Measurements from ENCODE around the gene SLC36A3.

Gene SLC36A3

GRCh38 chr5:151332857-151333256 lies 29.3 kb upstream of the SLC36A3 start:
- Histone ChIP-seq H3K9me3 (ENCODE audit: control insufficient read depth, insufficient read depth, low read length) (no peaks in the 10 kb centered on the region), H4K20me1 (ENCODE audit: control insufficient read depth, insufficient read depth, low read depth, low read length) (no peaks in the 10 kb centered on the region), H3K4me3 (ENCODE audit: low read length) (no peak overlapping the region), H3K27ac (ENCODE audit: low read depth, low read length) (no peak overlapping the region), H3K4me1 (ENCODE audit: control insufficient read depth, low read length) (no peaks in the 10 kb centered on the region), H3K9me2 (replicated peaks; ENCODE audit: control insufficient read depth, low read length) (no peaks in the 10 kb centered on the region), H3K27me3 (ENCODE audit: control insufficient read depth, low read length) (peaks cover 5% of the 10 kb centered on the region; the same call in 1 of the 2 replicates), H3K79me2 (ENCODE audit: control insufficient read depth, low read length) (no peaks in the 10 kb centered on the region), H3F3A (ENCODE audit: control insufficient read depth, insufficient read depth) (no peaks in the 10 kb centered on the region), H3K4me2 (ENCODE audit: low read length) (no peak overlapping the region), H3K36me3 (ENCODE audit: control insufficient read depth, low read length) (no peaks in the 10 kb centered on the region)
- TF ChIP-seq CTCF (IDR thresholded peaks at IDR 0.05; ENCODE audit: low read depth, low read length, poor library complexity, severe bottlenecking) (no peak), EZH2phosphoT487 (IDR thresholded peaks at IDR 0.05; ENCODE audit: borderline replicate concordance, low read length) (no peak)

DNA sequence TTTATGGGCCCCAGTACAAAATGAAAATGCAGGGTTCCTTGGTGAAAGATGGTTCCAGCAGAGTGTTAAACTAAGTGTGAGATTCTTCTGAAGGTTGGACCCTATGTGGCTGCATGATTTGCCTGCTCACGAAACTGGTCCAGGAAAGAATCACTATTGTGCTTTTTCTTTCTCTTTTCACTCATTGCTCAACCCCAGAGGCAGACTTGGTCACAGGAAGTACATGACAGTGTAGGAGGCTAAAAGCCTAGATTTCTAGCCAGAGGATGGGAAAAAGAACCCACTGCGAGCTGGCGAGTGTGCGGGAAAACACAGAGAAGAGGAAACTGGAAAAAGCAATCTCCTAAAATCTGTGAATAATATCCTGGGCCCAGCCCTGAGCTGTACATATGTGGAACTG lies 25.2 kb upstream of the SLC36A3 start:
- Histone ChIP-seq H3K4me1 (ENCODE audit: control insufficient read depth, low read length) (no peaks in the 10 kb centered on the region), H3K27ac (ENCODE audit: low read depth, low read length) (no peak overlapping the region), H3K36me3 (ENCODE audit: control insufficient read depth, low read length) (no peaks in the 10 kb centered on the region), H3K4me3 (ENCODE audit: low read length) (no peak overlapping the region), H3K9me3 (ENCODE audit: control insufficient read depth, insufficient read depth, low read length) (no peaks in the 10 kb centered on the region), H3K9me2 (replicated peaks; ENCODE audit: control insufficient read depth, low read length) (no peaks in the 10 kb centered on the region), H3F3A (ENCODE audit: control insufficient read depth, insufficient read depth) (no peaks in the 10 kb centered on the region), H3K79me2 (ENCODE audit: control insufficient read depth, low read length) (no peaks in the 10 kb centered on the region), H3K27me3 (ENCODE audit: control insufficient read depth, low read length) (peaks cover 5% of the 10 kb centered on the region), H3K4me2 (ENCODE audit: low read length) (no peak overlapping the region), H4K20me1 (ENCODE audit: control insufficient read depth, insufficient read depth, low read depth, low read length) (no peaks in the 10 kb centered on the region)
- no peak for TF ChIP-seq EZH2phosphoT487 (IDR thresholded peaks at IDR 0.05; ENCODE audit: borderline replicate concordance, low read length)
- no peak for TF ChIP-seq CTCF (IDR thresholded peaks at IDR 0.05; ENCODE audit: low read depth, low read length, poor library complexity, severe bottlenecking)

DNA sequence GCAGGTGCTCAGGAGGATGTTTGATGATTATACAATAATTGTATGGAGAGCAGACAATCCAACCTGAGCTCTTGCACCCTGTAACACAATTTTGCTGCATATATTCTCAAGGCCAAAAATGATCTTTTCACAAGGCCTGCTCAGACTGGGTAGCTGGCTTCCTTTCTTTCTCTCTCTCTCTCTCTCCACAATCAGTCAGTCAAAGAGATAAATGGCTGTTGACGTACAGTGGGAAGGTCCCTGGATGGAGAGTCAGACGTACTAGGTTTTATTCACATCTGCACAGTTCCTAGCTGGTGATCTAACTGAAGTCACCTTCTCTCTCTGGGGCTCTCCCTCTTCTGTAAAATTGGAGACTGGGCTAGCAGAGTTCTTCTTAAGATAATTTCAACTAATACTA lies 24.0 kb upstream of the SLC36A3 start:
- H3K36me3 ChIP-seq (ENCODE audit: control insufficient read depth, low read length): no peaks in the 10 kb centered on the region
- no peaks in the 10 kb centered on the region for H3K9me3 ChIP-seq (ENCODE audit: control insufficient read depth, insufficient read depth, low read length)
- no peak overlapping the region for H3K4me2 ChIP-seq (ENCODE audit: low read length)
- no peak overlapping the region for H3K27ac ChIP-seq (ENCODE audit: low read depth, low read length)
- TF ChIP-seq CTCF (IDR thresholded peaks at IDR 0.05; ENCODE audit: low read depth, low read length, poor library complexity, severe bottlenecking) (no peak), EZH2phosphoT487 (IDR thresholded peaks at IDR 0.05; ENCODE audit: borderline replicate concordance, low read length) (no peak)
- H3K4me1 ChIP-seq (ENCODE audit: control insufficient read depth, low read length): no peaks in the 10 kb centered on the region
- no peaks in the 10 kb centered on the region for H4K20me1 ChIP-seq (ENCODE audit: control insufficient read depth, insufficient read depth, low read depth, low read length)
- H3F3A ChIP-seq (ENCODE audit: control insufficient read depth, insufficient read depth): no peaks in the 10 kb centered on the region
- no peak overlapping the region for H3K4me3 ChIP-seq (ENCODE audit: low read length)
- no peaks in the 10 kb centered on the region for H3K9me2 ChIP-seq (replicated peaks; ENCODE audit: control insufficient read depth, low read length)
- no peaks in the 10 kb centered on the region for H3K79me2 ChIP-seq (ENCODE audit: control insufficient read depth, low read length)
- peaks cover 5% of the 10 kb centered on the region for H3K27me3 ChIP-seq (ENCODE audit: control insufficient read depth, low read length)

DNA sequence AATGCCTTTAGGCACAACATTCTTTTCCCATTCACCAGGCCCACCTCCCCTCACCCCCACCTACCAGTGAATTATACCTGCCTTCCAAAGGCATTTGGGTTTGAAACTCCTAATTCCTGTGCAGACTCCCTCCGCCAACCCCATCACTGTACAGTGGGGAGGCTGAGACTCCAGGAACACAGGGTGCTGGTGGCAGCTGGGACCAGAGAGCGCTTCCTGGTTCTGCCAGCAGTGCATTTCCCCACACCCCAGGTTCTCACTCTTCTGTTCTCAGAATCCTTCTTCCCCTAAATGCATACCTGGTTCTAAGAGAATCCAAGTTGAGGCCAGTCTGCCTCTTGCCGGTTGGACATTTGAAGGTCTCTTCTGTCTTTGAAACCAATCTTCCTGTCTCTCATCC lies 22.7 kb upstream of the SLC36A3 start:
- no peaks in the 10 kb centered on the region for H4K20me1 ChIP-seq (ENCODE audit: control insufficient read depth, insufficient read depth, low read depth, low read length)
- H3K9me3 ChIP-seq (ENCODE audit: control insufficient read depth, insufficient read depth, low read length): no peaks in the 10 kb centered on the region
- H3K4me3 ChIP-seq (ENCODE audit: low read length): no peak overlapping the region
- TF ChIP-seq CTCF (IDR thresholded peaks at IDR 0.05; ENCODE audit: low read depth, low read length, poor library complexity, severe bottlenecking): no peak
- TF ChIP-seq EZH2phosphoT487 (IDR thresholded peaks at IDR 0.05; ENCODE audit: borderline replicate concordance, low read length): no peak
- no peaks in the 10 kb centered on the region for H3K4me1 ChIP-seq (ENCODE audit: control insufficient read depth, low read length)
- no peaks in the 10 kb centered on the region for H3K36me3 ChIP-seq (ENCODE audit: control insufficient read depth, low read length)
- no peaks in the 10 kb centered on the region for H3K79me2 ChIP-seq (ENCODE audit: control insufficient read depth, low read length)
- no peak overlapping the region for H3K27ac ChIP-seq (ENCODE audit: low read depth, low read length)
- H3K4me2 ChIP-seq (ENCODE audit: low read length): no peak overlapping the region
- H3K9me2 ChIP-seq (replicated peaks; ENCODE audit: control insufficient read depth, low read length): no peaks in the 10 kb centered on the region
- H3K27me3 ChIP-seq (ENCODE audit: control insufficient read depth, low read length): peaks cover 5% of the 10 kb centered on the region
- H3F3A ChIP-seq (ENCODE audit: control insufficient read depth, insufficient read depth): no peaks in the 10 kb centered on the region
